Colon (tissue), 2 donors: Measurements from ENCODE around the gene HINT2.
A peak's percentile ranks its signal among the peaks of the same experiment; 100 is the strongest.

Experiments
- FAIRE-seq: peaks from 2 replicates; lab custom pipeline; 2012; peaks lifted over from hg19 to GRCh38; lab: Jason Lieb, UNC
- donor health status: control.
- donor health status: control.

The HINT2 gene

GRCh38 chr9:35814841-35815543 lies at the start of gene HINT2:
HINT2 (minus strand) TSS chr9:35815042; CDS start chr9:35814979, 63 bp downstream.
- peak; percentile 84 for FAIRE-seq

DNA sequence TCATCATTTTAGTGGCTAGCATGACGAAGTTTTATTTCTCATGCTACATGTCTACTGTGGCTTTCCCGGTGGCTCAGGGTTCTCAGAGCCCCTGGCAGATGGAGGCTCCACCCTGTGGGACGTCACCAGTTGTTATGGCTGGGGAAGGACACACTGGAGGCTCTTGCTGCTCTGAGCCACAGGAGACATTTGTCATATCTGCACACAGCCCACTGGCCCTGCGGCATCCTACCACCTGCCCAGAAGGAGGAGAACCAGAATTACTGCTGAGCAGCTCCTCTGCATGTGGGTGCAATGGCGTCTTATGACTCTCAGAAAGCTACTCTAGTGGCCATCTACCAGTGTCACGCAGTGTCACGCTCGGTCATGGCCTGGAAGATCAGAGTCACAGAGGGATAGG lies 48.7 kb upstream of the HINT2 start:
- FAIRE-seq = no peak

DNA sequence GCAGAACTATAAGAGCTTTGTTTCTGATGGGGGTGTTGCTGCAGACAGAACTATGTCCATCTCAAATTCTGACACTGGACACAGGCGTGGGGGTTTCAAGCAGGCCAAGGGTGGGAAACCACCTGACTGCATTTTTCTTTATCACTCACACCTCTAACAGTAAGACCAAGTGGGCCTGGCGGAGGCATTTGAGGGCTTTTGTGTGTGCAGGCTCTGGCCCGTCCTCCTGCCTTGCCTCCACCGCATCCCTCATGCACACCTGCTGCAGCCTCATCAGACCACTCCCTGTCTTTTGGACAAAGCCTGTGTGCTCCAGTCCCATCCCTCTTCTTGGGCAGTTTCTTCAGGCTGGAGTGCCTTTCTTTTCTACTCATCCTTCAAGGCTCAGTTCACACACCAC lies 47.5 kb upstream of the HINT2 start:
- FAIRE-seq = no peak

GRCh38 chr9:35861161-35861897 lies 46.5 kb upstream of the HINT2 start:
- FAIRE-seq = no peak

DNA sequence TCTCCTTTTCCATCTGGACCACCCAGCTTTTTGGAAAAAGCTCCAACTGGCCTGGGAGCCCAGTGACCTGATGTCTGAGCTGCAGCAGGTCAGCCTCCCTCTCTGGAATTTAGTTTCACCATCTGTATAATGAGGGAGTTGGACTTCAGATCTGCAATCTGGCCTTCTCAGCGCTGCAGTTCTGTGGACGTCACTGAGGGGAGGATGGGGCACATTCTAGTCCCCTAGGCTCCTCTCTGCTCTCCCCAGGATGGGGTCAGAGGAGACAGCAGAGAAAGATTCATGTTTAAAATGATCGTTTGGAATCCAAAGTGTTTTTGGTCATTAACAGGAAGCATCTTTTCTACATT lies 45.1 kb upstream of the HINT2 start:
- no peak for FAIRE-seq

DNA sequence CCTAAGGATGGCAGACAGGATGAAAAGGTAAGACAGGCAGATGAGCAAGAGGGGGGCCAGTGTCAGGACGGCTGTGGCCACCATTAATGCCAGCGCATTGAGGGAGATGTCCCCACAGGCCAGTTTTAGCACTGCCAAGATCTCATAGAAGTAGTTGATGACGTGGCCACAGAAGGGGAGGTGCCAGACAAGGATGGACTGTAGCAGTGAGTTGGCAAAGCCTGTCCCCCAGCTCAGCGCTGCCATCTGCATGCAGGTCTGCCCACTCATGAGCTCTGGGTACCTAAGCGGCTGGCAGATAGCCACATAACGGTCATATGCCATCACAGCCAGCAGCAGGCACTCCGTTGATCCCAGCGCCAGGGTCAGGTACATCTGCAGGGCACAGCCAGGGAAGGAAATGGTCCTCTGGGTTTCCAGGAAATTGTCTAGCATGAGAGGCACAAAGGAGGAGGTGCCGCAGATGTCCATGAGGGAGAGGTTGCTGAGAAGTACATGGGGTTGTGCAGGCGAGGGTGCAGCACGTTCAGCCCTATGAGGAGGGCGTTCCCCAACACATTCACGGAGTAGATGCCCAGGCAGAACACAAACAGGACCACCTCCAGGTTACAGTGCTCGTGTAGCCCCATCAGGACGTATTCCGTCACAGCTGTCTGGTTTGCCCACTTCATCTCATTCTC lies 44.6 kb upstream of the HINT2 start:
- no peak for FAIRE-seq

DNA sequence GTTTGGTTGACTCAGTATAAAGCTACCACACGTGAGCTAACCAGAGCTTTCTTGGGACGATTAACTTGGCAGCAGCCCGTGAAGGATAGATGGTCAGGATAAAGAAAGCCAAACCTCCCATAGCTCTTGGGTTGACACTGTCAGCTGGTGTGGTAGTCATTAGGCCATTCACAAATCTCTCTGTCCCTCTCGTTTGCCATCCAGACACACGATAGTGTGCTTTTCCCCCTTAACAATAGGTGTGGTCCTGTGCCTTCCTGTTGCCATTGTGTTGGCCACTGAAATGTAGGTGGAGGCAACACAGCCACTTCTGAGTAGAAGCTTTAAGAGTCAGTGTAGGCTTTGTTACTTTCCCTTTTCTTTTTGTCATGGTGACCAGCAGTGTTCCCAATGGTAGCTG lies 43.6 kb upstream of the HINT2 start:
- no peak for FAIRE-seq

- no peak for FAIRE-seq
Observed at GRCh38 chr9:35856882-35857281, 42.0 kb upstream of the HINT2 start.

- no peak for FAIRE-seq
Observed at GRCh38 chr9:35856206-35856605, 41.4 kb upstream of the HINT2 start.

DNA sequence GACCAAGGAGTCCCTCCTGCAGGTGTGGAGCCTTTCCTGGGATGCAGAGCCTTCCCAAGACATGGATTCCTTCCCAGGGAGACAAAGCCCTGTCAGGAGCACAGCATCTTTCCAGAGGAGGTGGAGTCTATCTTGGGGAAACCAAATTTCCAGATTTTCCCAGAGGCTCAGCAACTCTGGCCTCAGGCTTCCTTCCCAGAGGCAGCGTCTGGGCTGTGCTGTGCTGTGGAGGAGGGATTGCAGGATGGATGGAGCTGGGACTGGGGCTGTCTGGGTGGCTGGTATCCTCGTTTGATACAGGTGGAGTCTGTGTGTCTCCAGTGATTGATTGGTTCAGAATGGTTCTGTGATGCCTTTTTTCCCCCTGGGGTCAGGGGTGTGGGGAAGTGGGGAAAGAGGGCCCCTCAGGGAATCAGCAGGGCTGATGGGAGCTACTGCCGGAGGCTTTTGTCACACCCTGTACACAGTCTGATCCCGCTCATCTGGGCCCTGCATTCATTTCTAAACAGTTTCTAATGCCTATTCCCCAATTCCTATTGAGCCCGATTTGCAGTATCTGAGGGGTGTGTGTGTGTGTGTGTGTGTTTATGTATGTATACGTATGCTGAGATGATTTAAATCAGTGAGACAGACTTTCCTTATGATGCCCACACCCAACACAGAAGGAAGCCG lies 39.4 kb upstream of the HINT2 start:
- FAIRE-seq = no peak

DNA sequence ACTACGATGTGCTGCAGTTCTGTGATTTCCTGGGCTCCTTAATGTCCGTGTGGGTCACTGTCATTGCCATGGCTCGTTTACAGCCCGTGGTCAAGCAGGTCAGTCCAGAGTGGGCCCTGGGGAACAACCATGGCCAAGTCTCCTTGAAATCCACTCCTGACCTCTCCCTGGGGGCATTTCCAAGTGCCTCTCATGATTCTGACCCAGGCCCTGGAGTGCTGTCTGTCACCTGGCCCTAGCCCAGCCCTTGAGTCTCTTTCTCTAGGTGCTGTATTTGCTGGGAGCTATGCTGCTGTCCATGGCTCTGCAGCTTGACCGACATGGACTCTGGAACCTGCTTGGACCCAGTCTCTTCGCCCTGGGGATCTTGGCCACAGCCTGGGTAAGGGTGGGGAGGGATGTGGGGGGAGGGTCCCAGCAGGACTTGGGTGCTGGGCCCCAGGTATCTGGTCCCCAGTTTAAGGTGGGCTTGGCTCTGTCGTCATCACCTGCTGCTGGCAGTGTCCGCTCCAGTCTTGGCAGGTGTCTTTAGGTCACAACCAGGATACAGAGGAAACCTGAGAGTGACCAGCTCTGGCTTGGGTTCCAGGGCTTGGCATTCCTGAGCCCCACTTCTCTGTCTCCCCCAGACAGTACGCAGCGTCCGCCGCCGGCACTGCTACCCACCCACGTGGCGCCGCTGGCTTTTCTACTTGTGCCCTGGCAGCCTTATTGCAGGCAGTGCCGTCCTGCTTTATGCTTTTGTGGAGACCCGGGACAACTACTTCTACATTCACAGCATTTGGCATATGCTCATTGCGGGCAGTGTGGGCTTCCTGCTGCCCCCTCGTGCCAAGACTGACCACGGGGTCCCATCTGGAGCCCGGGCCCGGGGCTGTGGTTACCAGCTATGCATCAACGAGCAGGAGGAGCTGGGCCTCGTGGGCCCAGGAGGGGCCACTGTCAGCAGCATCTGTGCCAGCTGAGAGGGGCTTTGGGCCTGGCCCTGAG lies 38.3 kb upstream of the HINT2 start:
- FAIRE-seq = no peak

GRCh38 chr9:35852267-35852815 lies 37.5 kb upstream of the HINT2 start:
- no peak for FAIRE-seq

- no peak for FAIRE-seq
Observed at GRCh38 chr9:35847792-35848572, 33.1 kb upstream of the HINT2 start.

GRCh38 chr9:35845824-35846771 lies 31.3 kb upstream of the HINT2 start:
- no peak for FAIRE-seq

DNA sequence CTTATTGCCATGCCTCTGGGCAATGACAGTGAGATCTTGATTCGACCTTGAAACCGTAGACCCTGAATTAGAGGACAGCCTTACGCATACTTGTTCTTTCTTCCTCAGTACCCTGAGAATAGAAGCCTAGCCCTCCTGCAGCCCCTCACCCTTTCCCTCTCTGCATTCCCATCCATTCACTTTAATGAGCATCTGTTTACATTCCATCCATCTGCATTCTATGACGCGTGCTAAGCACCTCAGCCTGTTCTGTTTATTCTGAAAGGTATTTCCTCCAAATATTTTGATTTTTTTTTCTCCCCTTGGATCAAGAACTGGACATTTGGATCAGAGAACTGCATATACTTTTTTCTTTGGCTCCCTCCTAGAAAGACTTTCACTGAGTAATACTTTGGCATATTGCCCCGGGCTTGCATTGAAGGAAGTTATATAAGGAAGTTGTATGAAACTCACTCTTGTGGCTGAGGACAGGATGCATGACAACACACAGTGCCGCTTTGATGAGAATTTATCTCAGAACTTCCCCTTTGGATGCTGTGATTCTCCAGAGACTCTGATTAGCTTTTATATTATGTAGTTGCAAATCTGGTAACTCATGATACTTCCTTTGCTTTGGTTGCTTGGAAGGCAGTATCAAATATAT lies 29.9 kb upstream of the HINT2 start:
- FAIRE-seq = no peak

- FAIRE-seq = no peak
Observed at GRCh38 chr9:35842795-35843194, 28.0 kb upstream of the HINT2 start.

GRCh38 chr9:35842020-35842745 lies 27.3 kb upstream of the HINT2 start:
- FAIRE-seq = no peak

- FAIRE-seq = no peak
Observed at GRCh38 chr9:35841645-35841900, 26.7 kb upstream of the HINT2 start.
